ENCODE measurements around the gene ERMARD.

Gene ERMARD

GRCh38 chr6:169783971-169784820, 32.8 kb downstream of the ERMARD start:
- DNase-seq: no peak

- DNase-seq: no peak
Measured at GRCh38 chr6:169784821-169785340, 33.5 kb downstream of the ERMARD start.

GRCh38 chr6:169785566-169785965, 34.1 kb downstream of the ERMARD start:
- DNase-seq: no peak

GRCh38 chr6:169786349-169786748, 34.9 kb downstream of the ERMARD start:
- no peak for DNase-seq

- no peak for DNase-seq
Measured at GRCh38 chr6:169787797-169788196, 36.4 kb downstream of the ERMARD start.

GRCh38 chr6:169788809-169789145, 37.4 kb downstream of the ERMARD start:
- DNase-seq: no peak

- DNase-seq: no peak
Measured at GRCh38 chr6:169789146-169789943, 37.9 kb downstream of the ERMARD start.

- peak; percentile 74 for DNase-seq
Measured at GRCh38 chr6:169789944-169790927, 38.8 kb downstream of the ERMARD start.

GRCh38 chr6:169791721-169792131, 40.3 kb downstream of the ERMARD start:
- no peak for DNase-seq

- no peak for DNase-seq
Measured at GRCh38 chr6:169792306-169793015, 41.0 kb downstream of the ERMARD start.

- DNase-seq: peak; percentile 76
Measured at GRCh38 chr6:169793408-169793807, 42.0 kb downstream of the ERMARD start.

GRCh38 chr6:169794317-169795055, 43.1 kb downstream of the ERMARD start:
- DNase-seq: peak; percentile 67

GRCh38 chr6:169795196-169795595, 43.8 kb downstream of the ERMARD start:
- DNase-seq: no peak

GRCh38 chr6:169798764-169799473, 47.5 kb downstream of the ERMARD start:
- no peak for DNase-seq

GRCh38 chr6:169799474-169799926, 48.1 kb downstream of the ERMARD start:
- no peak for DNase-seq

- no peak for DNase-seq
Measured at GRCh38 chr6:169800116-169800667, 48.8 kb downstream of the ERMARD start.

- peak; percentile 84 for DNase-seq
Measured at GRCh38 chr6:169800668-169801395, 49.4 kb downstream of the ERMARD start.

- DNase-seq: no peak
Measured at GRCh38 chr6:169801396-169802160, 50.2 kb downstream of the ERMARD start.

- no peak for DNase-seq
Measured at GRCh38 chr6:169802790-169803189, 51.4 kb downstream of the ERMARD start.

Data from RPMI8226 (cell line).